HEK293 (cell line): Measurements from ENCODE around the gene COBL.

Experiments
- BCL11A ChIP-seq: fragments of 450-650 bp; formaldehyde crosslinking; IDR thresholded peaks from 2 replicates; pipeline ENCODE4 v1.5.1; 2016; ENCODE audit warnings: low read depth, missing biosample characterization, missing genetic modification characterization
- BCL11B ChIP-seq: fragments of 450-650 bp; formaldehyde crosslinking; IDR thresholded peaks from 2 replicates; pipeline ENCODE4 v1.5.1; 2016; ENCODE audit warnings: low read depth, missing biosample characterization, missing genetic modification characterization
- CTCF ChIP-seq: fragments of 450-650 bp; formaldehyde crosslinking; IDR thresholded peaks from 2 replicates; pipeline ENCODE4 v1.5.1; 2016; ENCODE audit warnings: missing biosample characterization, missing genetic modification characterization
- YY1 ChIP-seq: fragments of 450-650 bp; formaldehyde crosslinking; IDR thresholded peaks from 2 replicates; pipeline ENCODE4 v1.5.1; 2018; ENCODE audit warnings: missing biosample characterization, missing genetic modification characterization
- ZBTB21 ChIP-seq: fragments of 450-650 bp; formaldehyde crosslinking; IDR thresholded peaks from 2 replicates; pipeline ENCODE4 v1.5.1; 2017; ENCODE audit warnings: missing biosample characterization, missing genetic modification characterization
- ZNF121 ChIP-seq: fragments of 450-650 bp; formaldehyde crosslinking; IDR thresholded peaks from 2 replicates; pipeline ENCODE4 v1.5.1; 2016; ENCODE audit warnings: missing biosample characterization, missing genetic modification characterization
- ZNF175 ChIP-seq: fragments of 450-650 bp; formaldehyde crosslinking; IDR thresholded peaks from 2 replicates; pipeline ENCODE4 v1.5.1; 2016; ENCODE audit warnings: missing biosample characterization, missing genetic modification characterization
- ZNF311 ChIP-seq: fragments of 450-650 bp; formaldehyde crosslinking; IDR thresholded peaks from 2 replicates; pipeline ENCODE4 v1.5.1; 2017; ENCODE audit warnings: missing biosample characterization, missing genetic modification characterization, borderline replicate concordance
- ZNF362 ChIP-seq: fragments of 450-650 bp; formaldehyde crosslinking; IDR thresholded peaks from 2 replicates; pipeline ENCODE4 v1.5.1; 2016; ENCODE audit warnings: missing biosample characterization, missing genetic modification characterization
- ZNF571 ChIP-seq: fragments of 450-650 bp; formaldehyde crosslinking; IDR thresholded peaks from 2 replicates; pipeline ENCODE4 v1.5.0; 2017; ENCODE audit warnings: missing biosample characterization, missing genetic modification characterization
- ZNF701 ChIP-seq: fragments of 450-650 bp; formaldehyde crosslinking; IDR thresholded peaks from 2 replicates; pipeline ENCODE4 v1.5.1; 2016; ENCODE audit warnings: missing biosample characterization, missing genetic modification characterization
- ZNF747 ChIP-seq: fragments of 450-650 bp; formaldehyde crosslinking; IDR thresholded peaks from 2 replicates; pipeline ENCODE4 v1.5.1; 2016; ENCODE audit warnings: missing biosample characterization, missing genetic modification characterization
- ZNF791 ChIP-seq: fragments of 450-650 bp; formaldehyde crosslinking; IDR thresholded peaks from 2 replicates; pipeline ENCODE4 v1.5.1; 2016; ENCODE audit warnings: missing biosample characterization, missing genetic modification characterization

GRCh38 chr7:51292596-51292995 is 24.0 kb downstream of the COBL start:
- TF ChIP-seq ZNF311: no peak
- no peak for TF ChIP-seq ZNF362 (tag by site-specific recombination)
- no peak for TF ChIP-seq ZBTB21 (tag by site-specific recombination)
- no peak for TF ChIP-seq BCL11B (tag by site-specific recombination)
- TF ChIP-seq YY1 (tag by site-specific recombination): no peak
- TF ChIP-seq ZNF121 (tag by site-specific recombination): no peak
- no peak for TF ChIP-seq BCL11A (tag by site-specific recombination)
- TF ChIP-seq ZNF571 (tag by site-specific recombination): no peak
- TF ChIP-seq CTCF (tag by site-specific recombination): no peak
- no peak for TF ChIP-seq ZNF175 (tag by site-specific recombination)
- TF ChIP-seq ZNF701 (tag by site-specific recombination): no peak
- no peak for TF ChIP-seq ZNF747 (tag by site-specific recombination)
- no peak for TF ChIP-seq ZNF791
